NB4 (cell line): ENCODE results near the gene CNTN4.
"Not testable (repeated sequence)": the region's sequence is repeated elsewhere in the genome, so short reads cannot be mapped to it uniquely, and the experiment has no call there.

Experiments
- DNase-seq: peaks from one replicate; pipeline ENCODE4 v3.0.0; 2010; ENCODE audit warnings: low read depth
- H3K4me3 ChIP-seq: one replicate; pipeline ENCODE4 v1.5.1; 2011; ENCODE audit warnings: mild to moderate bottlenecking, low read depth, low read length, moderate library complexity
- MYC ChIP-seq: IDR thresholded peaks from 2 replicates; pipeline ENCODE4 v1.6.1; 2011; ENCODE audit warnings: low read depth, low read length
- POLR2A ChIP-seq: IDR thresholded peaks from 2 replicates; pipeline ENCODE4 v1.6.1; 2011; ENCODE audit warnings: mild to moderate bottlenecking; ENCODE audit not compliant: insufficient read length; ENCODE audit errors: extremely low read depth
- TF ChIP-seq, protein P1 (sequence below): IDR thresholded peaks from one replicate; pipeline ENCODE4 v1.5.1; 2012; ENCODE audit warnings: low read depth, low read length
- TF ChIP-seq, protein P2 (sequence below): IDR thresholded peaks from 2 replicates; pipeline ENCODE4 v1.6.1; 2011; ENCODE audit warnings: low read depth, low read length

Gene CNTN4

DNA sequence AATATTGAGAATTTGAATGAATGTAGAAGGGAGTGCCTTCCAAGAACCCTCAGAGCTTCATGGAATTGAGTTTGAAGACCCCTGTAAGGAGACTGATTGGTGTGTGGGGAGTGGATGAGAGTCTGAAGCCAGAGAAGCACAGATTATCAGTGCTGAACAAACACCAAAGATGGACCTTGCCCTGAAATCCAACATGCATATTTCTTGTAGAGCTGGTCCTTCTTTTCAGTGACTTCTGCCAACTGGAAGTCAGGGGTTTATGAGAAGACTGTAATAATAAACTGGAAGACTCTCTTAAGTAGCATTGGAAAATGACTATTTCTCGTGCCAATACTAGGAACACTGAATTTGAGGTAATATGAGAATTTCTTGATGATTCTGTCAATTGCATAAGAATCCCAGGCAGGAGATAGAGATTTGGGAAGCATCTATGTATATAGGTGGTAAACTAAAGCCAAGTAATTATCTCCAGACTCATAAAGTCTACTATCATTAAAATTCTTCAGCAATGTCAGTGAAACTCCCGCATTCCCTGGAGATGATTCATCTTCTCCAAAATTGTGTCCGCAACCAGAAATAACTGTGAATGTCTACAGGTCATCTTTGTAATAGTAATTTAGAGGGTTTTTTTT lies 797.8 kb downstream of the CNTN4 start:
- DNase-seq: no peak
- TF ChIP-seq POLR2A: no peak
- H3K4me3 ChIP-seq: no peak overlapping the region

DNA sequence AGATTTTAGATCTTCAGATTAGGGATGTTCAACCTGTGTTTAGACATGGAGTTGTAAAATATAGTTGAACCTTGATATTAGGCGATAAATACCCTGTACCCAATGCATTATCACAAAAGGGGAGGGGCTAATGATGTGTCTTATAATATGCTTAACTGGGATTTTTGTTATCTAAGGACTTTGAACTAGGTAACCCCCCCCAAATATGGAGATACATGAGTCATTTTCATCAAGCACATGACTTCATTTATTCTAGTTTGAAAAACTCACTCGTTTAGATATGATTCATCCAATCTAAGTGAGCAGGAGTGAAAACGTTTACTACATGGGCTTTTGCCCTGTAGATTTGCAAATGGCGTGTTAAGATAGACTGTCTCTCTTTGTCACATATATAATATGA lies 799.2 kb downstream of the CNTN4 start:
- TF ChIP-seq, protein P1, sequence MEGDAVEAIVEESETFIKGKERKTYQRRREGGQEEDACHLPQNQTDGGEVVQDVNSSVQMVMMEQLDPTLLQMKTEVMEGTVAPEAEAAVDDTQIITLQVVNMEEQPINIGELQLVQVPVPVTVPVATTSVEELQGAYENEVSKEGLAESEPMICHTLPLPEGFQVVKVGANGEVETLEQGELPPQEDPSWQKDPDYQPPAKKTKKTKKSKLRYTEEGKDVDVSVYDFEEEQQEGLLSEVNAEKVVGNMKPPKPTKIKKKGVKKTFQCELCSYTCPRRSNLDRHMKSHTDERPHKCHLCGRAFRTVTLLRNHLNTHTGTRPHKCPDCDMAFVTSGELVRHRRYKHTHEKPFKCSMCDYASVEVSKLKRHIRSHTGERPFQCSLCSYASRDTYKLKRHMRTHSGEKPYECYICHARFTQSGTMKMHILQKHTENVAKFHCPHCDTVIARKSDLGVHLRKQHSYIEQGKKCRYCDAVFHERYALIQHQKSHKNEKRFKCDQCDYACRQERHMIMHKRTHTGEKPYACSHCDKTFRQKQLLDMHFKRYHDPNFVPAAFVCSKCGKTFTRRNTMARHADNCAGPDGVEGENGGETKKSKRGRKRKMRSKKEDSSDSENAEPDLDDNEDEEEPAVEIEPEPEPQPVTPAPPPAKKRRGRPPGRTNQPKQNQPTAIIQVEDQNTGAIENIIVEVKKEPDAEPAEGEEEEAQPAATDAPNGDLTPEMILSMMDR: no peak
- TF ChIP-seq, protein P2, sequence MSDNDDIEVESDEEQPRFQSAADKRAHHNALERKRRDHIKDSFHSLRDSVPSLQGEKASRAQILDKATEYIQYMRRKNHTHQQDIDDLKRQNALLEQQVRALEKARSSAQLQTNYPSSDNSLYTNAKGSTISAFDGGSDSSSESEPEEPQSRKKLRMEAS: no peak
- TF ChIP-seq MYC (no peak), POLR2A (no peak)
- DNase-seq: no peak

DNA sequence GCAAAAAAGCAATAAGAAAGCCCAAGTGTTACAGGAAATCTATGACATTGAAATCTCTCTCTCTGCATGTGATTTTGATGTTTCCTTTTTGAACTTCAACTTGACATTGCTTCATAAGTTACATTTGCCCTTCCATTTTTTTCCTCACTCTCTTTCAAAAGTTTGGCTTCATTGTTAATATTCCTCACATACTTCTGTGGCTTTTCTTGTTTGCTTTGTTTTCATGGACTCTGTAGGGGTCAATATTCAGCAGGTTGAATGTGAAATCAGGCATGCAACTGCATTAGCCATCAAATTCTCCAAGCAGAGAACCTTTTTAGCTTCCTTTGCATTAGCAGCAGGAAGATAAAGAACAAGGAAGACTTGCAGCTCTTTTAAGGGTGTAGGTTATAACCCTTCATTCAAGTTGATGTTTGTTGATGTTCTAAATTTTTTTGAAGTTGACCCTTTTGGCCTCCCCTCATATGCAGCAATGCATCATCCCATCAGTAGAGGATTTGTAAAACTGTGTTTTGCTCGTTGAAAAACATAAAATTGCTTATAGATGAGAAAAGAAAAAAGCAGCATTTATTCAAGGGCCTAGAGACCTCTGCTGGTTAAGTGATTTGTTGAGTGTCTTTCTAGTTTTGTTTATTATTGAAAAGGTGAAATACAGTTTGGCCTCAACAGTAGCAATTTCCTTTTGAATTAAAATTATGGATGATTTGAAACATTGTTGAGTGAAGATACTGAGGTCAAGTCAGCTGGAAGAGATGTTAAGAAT lies 800.1 kb downstream of the CNTN4 start:
- DNase-seq: no peak
- no peak overlapping the region for H3K4me3 ChIP-seq
- TF ChIP-seq, protein P2: no peak

More for the DNA sequence above, 799.2 kb downstream of the CNTN4 start:
- H3K4me3 ChIP-seq: no peak overlapping the region

DNA sequence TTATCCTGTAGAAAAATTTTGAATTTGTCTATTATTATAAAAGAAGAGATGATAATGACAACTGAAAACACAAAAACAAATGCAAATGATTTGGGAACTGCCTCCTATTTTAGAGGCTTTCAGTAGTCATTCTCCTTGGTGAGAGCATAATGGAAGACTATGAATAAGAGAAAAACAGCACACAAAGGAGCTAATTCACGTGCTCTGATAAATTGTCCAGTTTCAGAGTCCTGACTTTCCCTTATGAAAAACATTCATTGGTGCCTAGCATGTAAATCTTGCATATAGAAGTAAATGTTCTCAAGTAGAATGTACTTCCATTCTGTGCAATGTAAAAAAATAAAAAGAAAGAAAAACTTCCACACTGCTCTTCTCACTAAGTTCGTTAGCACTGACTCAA lies 805.4 kb downstream of the CNTN4 start:
- H3K4me3 ChIP-seq: no peak overlapping the region

DNA sequence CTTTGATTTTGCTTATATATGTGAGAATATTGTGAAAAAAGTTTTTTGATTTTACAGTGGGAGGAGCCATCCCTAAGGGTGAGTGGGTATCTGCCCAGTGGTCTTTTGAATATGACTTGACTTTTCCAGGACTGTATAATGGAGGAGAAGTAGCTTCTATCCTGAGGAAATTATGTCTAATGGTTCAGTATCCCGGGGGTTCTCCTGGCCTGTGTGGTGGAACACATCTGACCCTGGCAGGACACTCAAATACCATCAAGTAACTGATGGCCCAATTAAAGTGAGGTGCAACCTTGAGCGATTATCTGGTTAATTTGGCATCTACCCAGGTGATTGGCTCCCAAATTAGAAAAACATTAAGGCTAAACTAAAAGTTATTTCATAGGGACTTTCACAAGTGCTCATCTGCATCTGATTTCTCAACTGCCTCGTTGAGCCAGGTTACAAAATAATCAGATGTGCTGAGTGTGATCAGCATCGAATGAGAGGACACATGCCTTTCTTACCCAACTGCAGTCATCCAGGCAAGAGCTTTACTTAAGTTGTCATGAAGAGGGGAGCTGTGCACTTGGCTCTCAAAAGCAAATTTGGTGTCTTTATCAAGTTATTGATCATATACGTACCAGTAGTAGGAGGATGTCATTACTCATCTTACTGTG lies 810.2 kb downstream of the CNTN4 start:
- no peak for DNase-seq
- TF ChIP-seq POLR2A: no peak
- TF ChIP-seq, protein P2: no peak
- TF ChIP-seq MYC: no peak
- TF ChIP-seq, protein P1: no peak
- no peak overlapping the region for H3K4me3 ChIP-seq

More for the DNA sequence above, 805.4 kb downstream of the CNTN4 start:
- TF ChIP-seq, protein P2: no peak
- TF ChIP-seq MYC (no peak), POLR2A (no peak)
- DNase-seq: no peak

DNA sequence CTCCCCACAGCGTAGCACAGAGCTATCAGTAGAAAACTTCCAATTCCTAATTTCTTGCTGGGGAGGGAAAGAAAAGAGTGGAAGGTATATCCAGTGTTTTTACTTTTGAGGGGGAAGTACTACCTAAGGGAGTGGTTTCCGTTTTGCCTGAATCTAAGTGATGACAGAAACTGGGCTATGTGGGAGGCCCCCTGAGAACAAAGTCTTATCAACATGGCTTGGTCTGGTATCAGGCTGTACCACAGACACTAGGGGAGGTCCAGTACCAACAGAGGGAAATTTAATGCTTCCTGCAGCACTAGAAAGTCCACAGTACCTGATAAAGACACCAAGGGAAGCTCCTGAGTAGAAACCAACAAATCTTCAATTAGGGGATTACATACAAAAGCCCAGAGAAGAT lies 812.3 kb downstream of the CNTN4 start:
- TF ChIP-seq, protein P2: no peak
- TF ChIP-seq POLR2A (no peak), MYC (no peak)
- TF ChIP-seq, protein P1: no peak
- no peak for DNase-seq
- no peak overlapping the region for H3K4me3 ChIP-seq

DNA sequence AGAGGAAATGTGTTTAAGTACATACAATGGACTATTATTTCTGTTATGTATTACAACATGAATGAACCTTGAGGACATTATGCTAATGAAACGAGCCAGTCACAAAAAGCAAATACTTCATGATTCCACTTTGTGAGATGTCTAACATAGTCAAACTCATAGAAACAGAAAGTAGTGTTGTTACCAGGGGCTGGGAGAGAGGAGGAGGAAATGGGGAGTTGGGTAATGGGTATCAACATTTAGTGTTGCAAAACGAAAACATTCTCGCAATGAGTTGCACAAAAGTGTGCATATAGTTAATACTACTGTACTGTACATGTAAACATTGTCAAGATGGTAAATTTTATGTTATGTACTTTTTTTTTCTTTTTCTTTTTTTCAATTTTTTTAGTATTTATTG lies 817.2 kb downstream of the CNTN4 start:
- TF ChIP-seq, protein P1: no peak
- TF ChIP-seq, protein P2: no peak
- no peak for TF ChIP-seq POLR2A
- no peak for TF ChIP-seq MYC
- H3K4me3 ChIP-seq: no peak overlapping the region
- DNase-seq: no peak

DNA sequence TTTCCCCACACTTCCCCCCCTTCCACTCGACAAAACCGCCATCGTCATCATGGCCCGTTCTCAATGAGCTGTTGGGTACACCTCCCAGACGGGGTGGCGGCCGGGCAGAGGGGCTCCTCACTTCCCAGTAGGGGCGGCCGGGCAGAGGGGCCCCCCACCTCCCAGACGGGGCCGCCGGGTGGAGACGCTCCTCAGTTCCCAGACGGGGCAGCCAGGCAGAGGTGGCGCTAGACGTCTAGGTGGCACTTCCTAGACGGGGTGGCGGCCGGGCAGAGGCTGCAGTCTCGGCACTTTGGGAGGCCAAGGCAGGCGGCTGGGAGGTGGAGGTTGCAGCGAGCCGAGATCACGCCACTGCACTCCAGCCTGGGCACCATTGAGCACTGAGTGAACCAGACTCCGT lies 818.0 kb downstream of the CNTN4 start:
- not testable (repeated sequence) for H3K4me3 ChIP-seq, DNase-seq
